MM.1S (cell line): ENCODE data around the gene ATP6V0B.

ENCODE experiments used
- DNase-seq: peaks from one replicate; pipeline ENCODE4 v3.0.0-alpha.2; 2015
- H2AFZ ChIP-seq: fragments of 300-600 bp; sonication (generic); 2 replicates; pipeline ENCODE4 v1.6.0; 2016; ENCODE audit warnings: antibody characterized with exemption, low read length
- H3F3A ChIP-seq: fragments of 300-600 bp; sonication (generic); 2 replicates; pipeline ENCODE4 v1.6.1; 2016; ENCODE audit warnings: mild to moderate bottlenecking, antibody characterized with exemption, low read length, moderate library complexity, mixed read lengths; ENCODE audit not compliant: insufficient read depth
- H3K27ac ChIP-seq: fragments of 300-600 bp; sonication (generic); 2 replicates; pipeline ENCODE4 v1.5.1; 2016; ENCODE audit warnings: mild to moderate bottlenecking, low read length
- H3K27me3 ChIP-seq: fragments of 300-600 bp; sonication (generic); replicated peaks from 2 replicates; pipeline ENCODE4 v1.6.0; 2016; ENCODE audit warnings: low read length; ENCODE audit not compliant: insufficient read depth
- H3K36me3 ChIP-seq: fragments of 300-600 bp; sonication (generic); replicated peaks from 2 replicates; pipeline ENCODE4 v1.6.1; 2016; ENCODE audit warnings: mild to moderate bottlenecking, low read length, mixed read lengths; ENCODE audit not compliant: insufficient read depth
- H3K4me1 ChIP-seq: fragments of 300-600 bp; sonication (generic); 2 replicates; pipeline ENCODE4 v1.6.1; 2016; ENCODE audit warnings: low read length, mixed read lengths
- H3K4me2 ChIP-seq: fragments of 300-600 bp; sonication (generic); 2 replicates; pipeline ENCODE4 v1.6.0; 2016; ENCODE audit warnings: low read depth, low read length
- H3K4me3 ChIP-seq: fragments of 300-600 bp; sonication (generic); 2 replicates; pipeline ENCODE4 v1.5.1; 2016; ENCODE audit warnings: low read length, mixed read lengths
- H3K79me2 ChIP-seq: fragments of 300-600 bp; sonication (generic); 2 replicates; pipeline ENCODE4 v1.6.1; 2016; ENCODE audit warnings: mixed run types, low read length, mixed read lengths
- H3K9ac ChIP-seq: fragments of 300-600 bp; sonication (generic); 2 replicates; pipeline ENCODE4 v1.6.1; 2016; ENCODE audit warnings: low read length, mixed read lengths
- H3K9me2 ChIP-seq: fragments of 300-600 bp; sonication (generic); replicated peaks from 2 replicates; pipeline ENCODE4 v1.6.1; 2016; ENCODE audit warnings: mild to moderate bottlenecking, low read length, mixed read lengths; ENCODE audit not compliant: insufficient read depth
- H3K9me3 ChIP-seq: fragments of 300-600 bp; sonication (generic); replicated peaks from 2 replicates; pipeline ENCODE4 v1.6.1; 2016; ENCODE audit warnings: mild to moderate bottlenecking, low read length, mixed read lengths; ENCODE audit not compliant: insufficient read depth
- H4K20me1 ChIP-seq: fragments of 300-600 bp; sonication (generic); 2 replicates; pipeline ENCODE4 v1.6.1; 2016; ENCODE audit warnings: mild to moderate bottlenecking, low read length, moderate library complexity, mixed read lengths; ENCODE audit not compliant: insufficient read depth
- EZH2 ChIP-seq: fragments of 300-600 bp; sonication (generic); optimal IDR thresholded peaks from 2 replicates; pipeline ENCODE3; 2017; ENCODE audit warnings: low read depth, mild to moderate bottlenecking, antibody characterized with exemption, low read length, mixed read lengths
- EZH2phosphoT487 ChIP-seq: fragments of 300-600 bp; sonication (generic); IDR thresholded peaks from 2 replicates; pipeline ENCODE4 v1.6.1; 2018; ENCODE audit warnings: antibody characterized with exemption, low read length
- TF ChIP-seq, protein P1 (sequence below): fragments of 300-600 bp; sonication (generic); IDR thresholded peaks from 2 replicates; pipeline ENCODE4 v1.5.1; 2016; ENCODE audit warnings: antibody characterized with exemption, low read length, mixed read lengths

ATP6V0B gene

DNA sequence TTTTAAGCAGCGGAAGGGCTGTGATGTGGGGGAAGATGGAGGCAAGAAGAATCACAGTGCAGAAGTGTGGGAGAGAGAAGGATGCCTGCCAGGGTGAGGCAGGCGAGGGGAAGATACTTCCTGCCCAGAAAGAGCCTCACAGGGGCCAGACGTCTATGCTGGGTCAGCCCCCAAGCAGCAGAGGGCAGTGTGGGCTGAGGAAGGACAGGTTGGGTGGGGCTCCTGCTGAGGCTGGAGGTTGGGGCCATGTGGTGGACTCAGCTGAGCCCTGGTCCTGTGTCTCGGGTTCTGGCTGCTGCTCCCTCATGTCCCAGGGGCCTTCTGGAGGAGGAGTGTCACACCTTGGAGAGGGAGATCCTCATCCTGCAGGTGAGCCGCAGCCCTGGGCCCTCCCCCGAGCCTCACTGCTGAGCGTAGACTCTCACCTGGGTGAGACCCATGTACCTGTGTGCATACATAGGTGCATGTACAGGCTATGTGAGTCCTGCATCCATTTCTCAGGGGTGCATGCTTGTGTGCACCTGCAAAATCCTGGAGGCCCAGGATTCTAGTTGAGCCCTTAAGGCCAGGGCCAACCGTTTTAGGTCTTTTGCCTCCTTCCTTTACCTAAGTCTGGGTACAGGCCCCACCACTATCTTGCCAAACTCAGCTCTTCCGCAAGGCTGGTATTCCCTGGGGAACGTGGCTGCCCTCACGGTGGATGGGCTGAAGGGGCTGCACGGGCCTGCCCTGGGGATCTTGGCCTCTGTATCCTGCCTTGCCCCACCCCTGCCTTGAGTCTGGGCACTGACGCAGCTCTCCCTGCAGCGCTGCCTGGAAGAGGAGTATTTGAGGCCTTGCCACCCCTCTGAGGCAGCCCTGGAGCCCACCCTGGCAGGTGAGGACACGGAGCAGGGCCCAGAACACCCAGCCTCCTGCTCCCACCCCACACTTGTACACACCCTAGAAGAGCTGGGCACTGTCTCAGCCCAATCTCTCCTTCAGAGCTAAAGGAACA, 20.3 kb downstream of the ATP6V0B start:
- peak; percentile 22 for DNase-seq
- H3K27ac ChIP-seq = no peak overlapping the region
- H3K4me2 ChIP-seq = no peak overlapping the region
- no peaks in the 10 kb centered on the region for H3K9me2 ChIP-seq
- H3F3A ChIP-seq = peaks cover 16% of the 10 kb centered on the region
- no peak overlapping the region for H3K9ac ChIP-seq
- H3K36me3 ChIP-seq = no peaks in the 10 kb centered on the region
- TF ChIP-seq EZH2 = no peak
- TF ChIP-seq, protein P1, sequence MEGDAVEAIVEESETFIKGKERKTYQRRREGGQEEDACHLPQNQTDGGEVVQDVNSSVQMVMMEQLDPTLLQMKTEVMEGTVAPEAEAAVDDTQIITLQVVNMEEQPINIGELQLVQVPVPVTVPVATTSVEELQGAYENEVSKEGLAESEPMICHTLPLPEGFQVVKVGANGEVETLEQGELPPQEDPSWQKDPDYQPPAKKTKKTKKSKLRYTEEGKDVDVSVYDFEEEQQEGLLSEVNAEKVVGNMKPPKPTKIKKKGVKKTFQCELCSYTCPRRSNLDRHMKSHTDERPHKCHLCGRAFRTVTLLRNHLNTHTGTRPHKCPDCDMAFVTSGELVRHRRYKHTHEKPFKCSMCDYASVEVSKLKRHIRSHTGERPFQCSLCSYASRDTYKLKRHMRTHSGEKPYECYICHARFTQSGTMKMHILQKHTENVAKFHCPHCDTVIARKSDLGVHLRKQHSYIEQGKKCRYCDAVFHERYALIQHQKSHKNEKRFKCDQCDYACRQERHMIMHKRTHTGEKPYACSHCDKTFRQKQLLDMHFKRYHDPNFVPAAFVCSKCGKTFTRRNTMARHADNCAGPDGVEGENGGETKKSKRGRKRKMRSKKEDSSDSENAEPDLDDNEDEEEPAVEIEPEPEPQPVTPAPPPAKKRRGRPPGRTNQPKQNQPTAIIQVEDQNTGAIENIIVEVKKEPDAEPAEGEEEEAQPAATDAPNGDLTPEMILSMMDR = peak; percentile 31
- no peak for TF ChIP-seq EZH2phosphoT487
- no peaks in the 10 kb centered on the region for H3K79me2 ChIP-seq
- no peaks in the 10 kb centered on the region for H3K27me3 ChIP-seq
- H3K4me1 ChIP-seq = peaks cover 17% of the 10 kb centered on the region
- H3K4me3 ChIP-seq = no peak overlapping the region
- H4K20me1 ChIP-seq = no peaks in the 10 kb centered on the region
- no peaks in the 10 kb centered on the region for H3K9me3 ChIP-seq
- H2AFZ ChIP-seq = no peak overlapping the region

DNA sequence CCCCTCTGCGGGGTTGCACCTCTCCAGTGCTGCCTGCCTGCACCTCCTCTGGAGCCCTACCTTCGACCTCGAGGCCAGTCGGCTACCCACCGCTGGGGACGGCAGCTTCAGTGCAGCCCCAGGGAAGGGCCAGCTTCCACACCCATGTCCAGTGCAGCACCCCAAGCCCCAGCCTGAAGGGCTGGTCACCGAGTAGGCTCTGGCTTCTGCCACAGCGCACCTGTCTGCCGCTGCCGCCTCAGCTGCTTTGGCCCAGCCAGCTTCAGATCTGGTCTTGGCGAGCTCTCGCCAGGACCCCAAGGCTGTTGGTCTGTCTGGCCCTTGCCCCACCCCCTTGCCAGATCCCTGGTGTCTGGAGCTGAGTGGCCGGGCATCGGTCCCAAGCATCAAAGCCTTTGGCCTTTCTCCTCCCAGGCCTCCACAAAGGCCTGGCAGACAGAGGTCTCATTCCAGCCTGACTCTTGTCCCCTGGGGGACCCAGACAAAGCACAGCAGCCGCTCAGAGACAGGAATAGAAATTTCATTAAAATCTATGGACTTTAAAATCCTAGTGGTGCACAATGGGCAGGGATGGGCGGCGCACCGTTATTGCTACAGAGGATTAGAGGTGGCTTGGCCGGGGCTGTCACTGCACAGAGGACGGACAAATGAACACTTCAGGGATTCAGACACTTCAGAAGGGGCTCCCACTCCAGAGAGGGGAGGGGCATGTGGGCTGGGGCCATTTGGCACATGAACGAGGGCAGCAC, 21.4 kb downstream of the ATP6V0B start:
- no peaks in the 10 kb centered on the region for H4K20me1 ChIP-seq
- no peaks in the 10 kb centered on the region for H3K9me3 ChIP-seq
- DNase-seq = no peak
- H3K4me1 ChIP-seq = peaks cover 10% of the 10 kb centered on the region
- TF ChIP-seq EZH2phosphoT487 (no peak), EZH2 (no peak)
- TF ChIP-seq, protein P1 = no peak
- H3K79me2 ChIP-seq = no peaks in the 10 kb centered on the region
- no peak overlapping the region for H3K4me2 ChIP-seq
- no peaks in the 10 kb centered on the region for H3K36me3 ChIP-seq
- H3K9ac ChIP-seq = no peak overlapping the region
- H3K27me3 ChIP-seq = no peaks in the 10 kb centered on the region
- H3K9me2 ChIP-seq = no peaks in the 10 kb centered on the region
- no peak overlapping the region for H3K27ac ChIP-seq
- peaks cover 14% of the 10 kb centered on the region for H3F3A ChIP-seq
- H2AFZ ChIP-seq = no peak overlapping the region
- no peak overlapping the region for H3K4me3 ChIP-seq

GRCh38 chr1:43996733-43997115, 22.0 kb downstream of the ATP6V0B start:
- Histone ChIP-seq H3K9me2 (no peaks in the 10 kb centered on the region), H3K79me2 (no peaks in the 10 kb centered on the region), H3K4me1 (peaks cover 10% of the 10 kb centered on the region), H3K4me3 (no peak overlapping the region), H4K20me1 (no peaks in the 10 kb centered on the region), H3K36me3 (no peaks in the 10 kb centered on the region), H3K4me2 (no peak overlapping the region), H3K9me3 (no peaks in the 10 kb centered on the region), H3K27me3 (no peaks in the 10 kb centered on the region), H3K9ac (no peak overlapping the region), H3K27ac (no peak overlapping the region), H3F3A (peaks cover 12% of the 10 kb centered on the region), H2AFZ (no peak overlapping the region)
- no peak for DNase-seq
- TF ChIP-seq EZH2 (no peak), EZH2phosphoT487 (no peak)
- TF ChIP-seq, protein P1 = no peak
